ENCODE measurements around the gene SLC9A3. TPM values are rescaled to one million over a fixed set of nuclear protein-coding genes. Genes with fewer than 3 reads are reported as not detected.
"Not testable (repeated sequence)": the region's sequence is repeated elsewhere in the genome, so short reads cannot be mapped to it uniquely, and the experiment has no call there.

SLC9A3 gene
- total RNA-seq, 1 experiment from 2014 or later: 3.6 TPM

GRCh38 chr5:493119-493701 is 31.0 kb downstream of the SLC9A3 start:
- DNase-seq: no peak
- no peaks in the 10 kb centered on the region for H3K27me3 ChIP-seq
- H3K9me3 ChIP-seq: no peaks in the 10 kb centered on the region
- H3K36me3 ChIP-seq: no peaks in the 10 kb centered on the region
- H3K4me3 ChIP-seq: no peak overlapping the region

GRCh38 chr5:492314-492893 is 31.8 kb downstream of the SLC9A3 start:
- DNase-seq: no peak
- H3K27me3 ChIP-seq: no peaks in the 10 kb centered on the region
- H3K36me3 ChIP-seq: no peaks in the 10 kb centered on the region
- H3K9me3 ChIP-seq: no peaks in the 10 kb centered on the region
- H3K4me3 ChIP-seq: no peak overlapping the region

- Histone ChIP-seq H3K4me3 (no peak overlapping the region), H3K27me3 (no peaks in the 10 kb centered on the region), H3K36me3 (no peaks in the 10 kb centered on the region), H3K9me3 (no peaks in the 10 kb centered on the region)
- no peak for DNase-seq
These were observed 32.4 kb downstream of the SLC9A3 start for GRCh38 chr5:491856-492155.

- DNase-seq: no peak
- Histone ChIP-seq H3K27me3 (no peaks in the 10 kb centered on the region), H3K36me3 (no peaks in the 10 kb centered on the region), H3K4me3 (no peak overlapping the region), H3K9me3 (no peaks in the 10 kb centered on the region)
These were observed 33.0 kb downstream of the SLC9A3 start for GRCh38 chr5:491119-491855.

GRCh38 chr5:490116-491106 is 33.8 kb downstream of the SLC9A3 start:
- Histone ChIP-seq H3K27me3 (no peaks in the 10 kb centered on the region), H3K36me3 (no peaks in the 10 kb centered on the region), H3K9me3 (no peaks in the 10 kb centered on the region), H3K4me3 (no peak overlapping the region)
- DNase-seq: no peak

GRCh38 chr5:489689-490080 is 34.6 kb downstream of the SLC9A3 start:
- DNase-seq: no peak
- no peak overlapping the region for H3K4me3 ChIP-seq
- no peaks in the 10 kb centered on the region for H3K36me3 ChIP-seq
- no peaks in the 10 kb centered on the region for H3K9me3 ChIP-seq
- no peaks in the 10 kb centered on the region for H3K27me3 ChIP-seq

- H3K9me3 ChIP-seq: no peaks in the 10 kb centered on the region
- no peaks in the 10 kb centered on the region for H3K27me3 ChIP-seq
- H3K4me3 ChIP-seq: no peak overlapping the region
- no peak for DNase-seq
- H3K36me3 ChIP-seq: no peaks in the 10 kb centered on the region
These were observed 35.2 kb downstream of the SLC9A3 start for GRCh38 chr5:488744-489688.

GRCh38 chr5:488241-488640 is 36.0 kb downstream of the SLC9A3 start:
- Histone ChIP-seq H3K27me3 (no peaks in the 10 kb centered on the region), H3K36me3 (no peaks in the 10 kb centered on the region), H3K4me3 (no peak overlapping the region), H3K9me3 (no peaks in the 10 kb centered on the region)
- DNase-seq: no peak

GRCh38 chr5:486597-486996 is 37.7 kb downstream of the SLC9A3 start:
- H3K4me3 ChIP-seq, H3K9me3 ChIP-seq, H3K27me3 ChIP-seq, H3K36me3 ChIP-seq, DNase-seq: not testable (repeated sequence)

GRCh38 chr5:485946-486491 is 38.2 kb downstream of the SLC9A3 start:
- Histone ChIP-seq H3K9me3 (no peaks in the 10 kb centered on the region), H3K36me3 (no peaks in the 10 kb centered on the region), H3K27me3 (no peaks in the 10 kb centered on the region), H3K4me3 (no peak overlapping the region)
- no peak for DNase-seq

GRCh38 chr5:485113-485945 is 38.9 kb downstream of the SLC9A3 start:
- Histone ChIP-seq H3K4me3 (no peak overlapping the region), H3K27me3 (no peaks in the 10 kb centered on the region), H3K9me3 (no peaks in the 10 kb centered on the region), H3K36me3 (no peaks in the 10 kb centered on the region)
- no peak for DNase-seq

GRCh38 chr5:484556-484955 is 39.7 kb downstream of the SLC9A3 start:
- H3K36me3 ChIP-seq: no peaks in the 10 kb centered on the region
- no peak overlapping the region for H3K4me3 ChIP-seq
- no peak for DNase-seq
- no peaks in the 10 kb centered on the region for H3K9me3 ChIP-seq
- no peaks in the 10 kb centered on the region for H3K27me3 ChIP-seq

GRCh38 chr5:483434-484140 is 40.7 kb downstream of the SLC9A3 start:
- H3K9me3 ChIP-seq: no peaks in the 10 kb centered on the region
- no peaks in the 10 kb centered on the region for H3K36me3 ChIP-seq
- H3K27me3 ChIP-seq: no peaks in the 10 kb centered on the region
- no peak for DNase-seq
- no peak overlapping the region for H3K4me3 ChIP-seq

- no peaks in the 10 kb centered on the region for H3K9me3 ChIP-seq
- DNase-seq: no peak
- H3K36me3 ChIP-seq: no peaks in the 10 kb centered on the region
- H3K27me3 ChIP-seq: no peaks in the 10 kb centered on the region
- H3K4me3 ChIP-seq: no peak overlapping the region
These were observed 41.2 kb downstream of the SLC9A3 start for GRCh38 chr5:483011-483410.

GRCh38 chr5:482506-482905 is 41.7 kb downstream of the SLC9A3 start:
- no peaks in the 10 kb centered on the region for H3K9me3 ChIP-seq
- no peak overlapping the region for H3K4me3 ChIP-seq
- H3K27me3 ChIP-seq: no peaks in the 10 kb centered on the region
- no peak for DNase-seq
- no peaks in the 10 kb centered on the region for H3K36me3 ChIP-seq
